PC-9 (cell line): ENCODE data around the gene VTCN1. TPM values are rescaled to one million over a fixed set of nuclear protein-coding genes. Genes with fewer than 3 reads are reported as not detected.

Experiments
- BruUV-seq: library from RNA; stranded (reverse); fragments of 400-500 nt; replicated peaks from 2 replicates; lab custom pipeline; 2021; lab: Mats Ljungman, UMichigan
- CTCF ChIA-PET: fragments of 300-600 bp; sonication (Branson Sonifier 250); formaldehyde crosslinking; loops from one replicate; lab custom pipeline; 2022; ENCODE audit warnings: antibody characterized with exemption; lab: Charles Lee
- POLR2A ChIA-PET: fragments of 300-600 bp; sonication (Branson Sonifier 250); formaldehyde crosslinking; loops from one replicate; lab custom pipeline; 2022; ENCODE audit warnings: antibody characterized with exemption; ENCODE audit not compliant: unreplicated experiment; lab: Charles Lee
- DNase-seq, 2 experiments: peaks; one replicate each; pipeline versions ENCODE4 v3.0.0 to v3.0.0-alpha.2; 2015 to 2022; ENCODE audit warnings: mixed read lengths in 1 of 2
- H2AFZ ChIP-seq: fragments of 200-600 bp; sonication (generic); 2 replicates; pipeline ENCODE4 v1.8.1; 2017; ENCODE audit warnings: antibody characterized with exemption
- H3F3A ChIP-seq: fragments of 200-600 bp; sonication (generic); 2 replicates; pipeline ENCODE4 v1.8.1; 2017; ENCODE audit warnings: antibody characterized with exemption, mild to moderate bottlenecking, low read depth; ENCODE audit not compliant: insufficient read depth
- H3K27ac ChIP-seq: fragments of 200-600 bp; sonication (generic); 2 replicates; pipeline ENCODE4 v1.6.1; 2016; ENCODE audit warnings: mixed run types
- H3K27me3 ChIP-seq: fragments of 200-600 bp; sonication (generic); 2 replicates; pipeline ENCODE4 v1.6.1; 2016; ENCODE audit warnings: low read depth, mixed run types; ENCODE audit not compliant: insufficient read depth
- H3K36me3 ChIP-seq: fragments of 200-600 bp; sonication (generic); 2 replicates; pipeline ENCODE4 v1.6.1; 2016; ENCODE audit warnings: low read depth, mixed run types
- H3K4me1 ChIP-seq: fragments of 200-600 bp; sonication (generic); replicated peaks from 2 replicates; pipeline ENCODE4 v1.6.1; 2016; ENCODE audit warnings: mixed run types; ENCODE audit not compliant: insufficient read depth
- H3K4me2 ChIP-seq: fragments of 200-600 bp; sonication (generic); 2 replicates; pipeline ENCODE4 v1.6.1; 2017; ENCODE audit warnings: mixed run types
- H3K4me3 ChIP-seq: fragments of 200-600 bp; sonication (generic); 2 replicates; pipeline ENCODE4 v1.6.1; 2016; ENCODE audit warnings: mixed run types
- H3K79me2 ChIP-seq: fragments of 200-600 bp; sonication (generic); 2 replicates; pipeline ENCODE4 v1.6.1; 2017; ENCODE audit warnings: low read depth, mixed run types
- H3K9me2 ChIP-seq: fragments of 200-600 bp; sonication (generic); 2 replicates; pipeline ENCODE4 v1.8.1; 2017; ENCODE audit warnings: mild to moderate bottlenecking; ENCODE audit not compliant: insufficient read depth
- H3K9me3 ChIP-seq: fragments of 200-600 bp; sonication (generic); 2 replicates; pipeline ENCODE4 v1.8.1; 2016; ENCODE audit warnings: low read depth; ENCODE audit not compliant: insufficient read depth
- H4K20me1 ChIP-seq: fragments of 200-600 bp; sonication (generic); 2 replicates; pipeline ENCODE4 v1.8.1; 2017; ENCODE audit not compliant: insufficient read depth
- EZH2 ChIP-seq: fragments of 200-600 bp; sonication (generic); IDR thresholded peaks from 2 replicates; pipeline ENCODE4 v1.8.0; 2017; ENCODE audit warnings: antibody characterized with exemption, low read depth
- intact Hi-C: fragments of 100-400 bp; cut with micrococcal nuclease; formaldehyde crosslinking; loops from one replicate; pipeline ENCODE4 v1.10.0; 2022; ENCODE audit not compliant: unreplicated experiment
- total RNA-seq: library from RNA; stranded (reverse); gene quantifications from 2 replicates; pipeline ENCODE4 v1.2.3, GENCODE V29; 2021
- TF ChIP-seq, protein P1 (sequence below): fragments of 200-600 bp; sonication (generic); conservative IDR thresholded peaks from 2 replicates; pipeline ENCODE4 v1.6.1; 2017; ENCODE audit warnings: mixed run types, antibody characterized with exemption, mild to moderate bottlenecking, moderate library complexity

The VTCN1 gene
- total RNA-seq, 1 experiment from 2014 or later, result 5.0 TPM

- CTCF ChIA-PET, result no interaction called here
- Histone ChIP-seq H3K36me3 (no peaks in the 10 kb centered on the region), H3K4me2 (no peak overlapping the region; the same call in 1 of the 2 replicates)
Observed at GRCh38 chr1:117239467-117239866, 28.7 kb upstream of the VTCN1 start.

GRCh38 chr1:117237726-117238381 is 27.1 kb upstream of the VTCN1 start:
- peak; percentile 23 to 86 for DNase-seq
- Histone ChIP-seq H4K20me1 (no peaks in the 10 kb centered on the region), H3K4me3 (no peak overlapping the region), H3K27ac (peak overlapping the region; percentile 27), H3K9me3 (no peaks in the 10 kb centered on the region), H3K4me1 (peaks cover 26% of the 10 kb centered on the region), H3K4me2 (peak overlapping the region; percentile 52), H3K79me2 (no peaks in the 10 kb centered on the region), H3F3A (0 out of 2 replicates have a peak, but pooled peaks cover 3% of the 10 kb centered on the region), H3K36me3 (no peaks in the 10 kb centered on the region), H3K27me3 (no peaks in the 10 kb centered on the region), H2AFZ (no peak overlapping the region), H3K9me2 (no peaks in the 10 kb centered on the region)
- TF ChIP-seq, protein P1, sequence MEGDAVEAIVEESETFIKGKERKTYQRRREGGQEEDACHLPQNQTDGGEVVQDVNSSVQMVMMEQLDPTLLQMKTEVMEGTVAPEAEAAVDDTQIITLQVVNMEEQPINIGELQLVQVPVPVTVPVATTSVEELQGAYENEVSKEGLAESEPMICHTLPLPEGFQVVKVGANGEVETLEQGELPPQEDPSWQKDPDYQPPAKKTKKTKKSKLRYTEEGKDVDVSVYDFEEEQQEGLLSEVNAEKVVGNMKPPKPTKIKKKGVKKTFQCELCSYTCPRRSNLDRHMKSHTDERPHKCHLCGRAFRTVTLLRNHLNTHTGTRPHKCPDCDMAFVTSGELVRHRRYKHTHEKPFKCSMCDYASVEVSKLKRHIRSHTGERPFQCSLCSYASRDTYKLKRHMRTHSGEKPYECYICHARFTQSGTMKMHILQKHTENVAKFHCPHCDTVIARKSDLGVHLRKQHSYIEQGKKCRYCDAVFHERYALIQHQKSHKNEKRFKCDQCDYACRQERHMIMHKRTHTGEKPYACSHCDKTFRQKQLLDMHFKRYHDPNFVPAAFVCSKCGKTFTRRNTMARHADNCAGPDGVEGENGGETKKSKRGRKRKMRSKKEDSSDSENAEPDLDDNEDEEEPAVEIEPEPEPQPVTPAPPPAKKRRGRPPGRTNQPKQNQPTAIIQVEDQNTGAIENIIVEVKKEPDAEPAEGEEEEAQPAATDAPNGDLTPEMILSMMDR, result no peak
- no peak for TF ChIP-seq EZH2
- intact Hi-C loops, result no loop called here
- ChIA-PET CTCF (no interaction called here), POLR2A (interaction anchor here (0.6 kb wide), 2 partner anchors 109 to 136 kb away, joined by 4 to 5 read pairs; no protein-coding TSS in a partner anchor)
- no TSS peak for BruUV-seq

More at GRCh38 chr1:117239467-117239866, 28.7 kb upstream of the VTCN1 start:
- Histone ChIP-seq H3K9me3 (no peaks in the 10 kb centered on the region), H3K4me1 (peaks cover 23% of the 10 kb centered on the region), H3K79me2 (no peaks in the 10 kb centered on the region), H4K20me1 (no peaks in the 10 kb centered on the region), H3K27me3 (no peaks in the 10 kb centered on the region), H2AFZ (no peak overlapping the region), H3K9me2 (no peaks in the 10 kb centered on the region), H3F3A (0 out of 2 replicates have a peak, but pooled peaks cover 3% of the 10 kb centered on the region), H3K27ac (no peak overlapping the region), H3K4me3 (no peak overlapping the region)
- BruUV-seq, result no TSS peak
- TF ChIP-seq EZH2, result no peak
- TF ChIP-seq, protein P1, result no peak
- intact Hi-C loops, result no loop called here
- no peak for DNase-seq
- POLR2A ChIA-PET, result no interaction called here

DNA sequence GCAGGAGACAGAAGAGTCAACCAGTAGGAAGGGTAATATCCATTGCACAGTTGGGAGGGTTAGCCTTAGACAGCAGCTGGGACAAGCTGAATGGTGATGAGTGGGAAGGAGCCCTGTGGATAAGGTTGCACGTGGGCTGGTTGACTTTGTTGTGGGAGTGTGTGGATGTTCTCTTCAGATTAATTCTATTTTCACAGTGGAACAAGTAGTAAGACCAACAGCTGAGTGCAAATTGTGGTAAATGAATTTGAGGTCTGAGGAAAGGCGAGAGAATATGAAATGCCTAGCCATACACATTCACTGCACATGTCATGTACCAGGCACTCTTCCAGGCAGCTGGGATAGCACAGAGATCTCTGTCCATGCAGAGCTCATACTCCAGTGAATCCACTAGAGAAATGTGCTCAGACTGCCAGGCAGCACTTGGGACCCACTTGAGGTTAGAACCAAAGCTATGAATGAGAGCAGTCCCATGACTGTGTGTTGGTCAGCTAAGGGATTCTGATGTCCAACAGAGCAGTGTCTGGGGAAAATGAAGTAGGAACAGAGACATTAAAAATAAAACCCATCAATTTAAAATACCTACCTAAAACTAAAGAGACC is 25.2 kb upstream of the VTCN1 start:
- Histone ChIP-seq H3K4me1 (peaks cover 35% of the 10 kb centered on the region), H4K20me1 (no peaks in the 10 kb centered on the region), H3K9me2 (no peaks in the 10 kb centered on the region), H3K27me3 (no peaks in the 10 kb centered on the region), H2AFZ (no peak overlapping the region), H3K9me3 (no peaks in the 10 kb centered on the region), H3K4me2 (no peak overlapping the region), H3K36me3 (no peaks in the 10 kb centered on the region), H3K27ac (no peak overlapping the region), H3F3A (peaks cover 3% of the 10 kb centered on the region; the same call in 1 of the 2 replicates), H3K79me2 (no peaks in the 10 kb centered on the region), H3K4me3 (no peak overlapping the region)
- no peak for TF ChIP-seq EZH2
- TF ChIP-seq, protein P1, result no peak
- no peak for DNase-seq
- BruUV-seq, result no TSS peak
- CTCF ChIA-PET, result no interaction called here
- POLR2A ChIA-PET, result interaction anchor here (0.6 kb wide), 1 partner anchor 41 kb away, joined by 7 read pairs; no protein-coding TSS in a partner anchor
- intact Hi-C loops, result no loop called here
